NT2/D1 (cell line): Measurements from ENCODE around the gene KCTD2.

Source experiments
- DNase-seq: peaks from one replicate; pipeline ENCODE4 v3.0.0-alpha.2; 2011; ENCODE audit warnings: low read depth, low spot score
- H3K27me3 ChIP-seq: 2 replicates; pipeline ENCODE4 v1.6.0; 2011; ENCODE audit warnings: mild to moderate bottlenecking; ENCODE audit not compliant: insufficient read length, insufficient read depth
- H3K36me3 ChIP-seq: 2 replicates; pipeline ENCODE4 v1.6.1; 2011; ENCODE audit warnings: mild to moderate bottlenecking, low read length, mixed read lengths; ENCODE audit not compliant: insufficient read depth, insufficient read length
- H3K4me1 ChIP-seq: 2 replicates; pipeline ENCODE4 v1.5.1; 2011; ENCODE audit not compliant: insufficient read depth, insufficient read length
- H3K4me3 ChIP-seq: 2 replicates; pipeline ENCODE4 v1.5.1; 2011; ENCODE audit warnings: low read depth; ENCODE audit not compliant: insufficient read length
- H3K9ac ChIP-seq: 2 replicates; pipeline ENCODE4 v1.6.0; 2011; ENCODE audit warnings: low read depth; ENCODE audit not compliant: insufficient read length
- H3K9me3 ChIP-seq: 2 replicates; pipeline ENCODE4 v1.5.1; 2011; ENCODE audit warnings: mild to moderate bottlenecking, low read length; ENCODE audit not compliant: insufficient read depth
- SUZ12 ChIP-seq: IDR thresholded peaks from 2 replicates; pipeline ENCODE4 v1.6.1; 2011; ENCODE audit not compliant: insufficient read length, insufficient read depth; ENCODE audit errors: extremely low read depth
- YY1 ChIP-seq: IDR thresholded peaks from 2 replicates; pipeline ENCODE4 v1.6.1; 2011; ENCODE audit not compliant: insufficient read length, insufficient read depth
- ZNF274 ChIP-seq: IDR thresholded peaks from 2 replicates; pipeline ENCODE4 v1.6.1; 2011; ENCODE audit warnings: mild to moderate bottlenecking, low read depth, low read length

The KCTD2 gene

DNA sequence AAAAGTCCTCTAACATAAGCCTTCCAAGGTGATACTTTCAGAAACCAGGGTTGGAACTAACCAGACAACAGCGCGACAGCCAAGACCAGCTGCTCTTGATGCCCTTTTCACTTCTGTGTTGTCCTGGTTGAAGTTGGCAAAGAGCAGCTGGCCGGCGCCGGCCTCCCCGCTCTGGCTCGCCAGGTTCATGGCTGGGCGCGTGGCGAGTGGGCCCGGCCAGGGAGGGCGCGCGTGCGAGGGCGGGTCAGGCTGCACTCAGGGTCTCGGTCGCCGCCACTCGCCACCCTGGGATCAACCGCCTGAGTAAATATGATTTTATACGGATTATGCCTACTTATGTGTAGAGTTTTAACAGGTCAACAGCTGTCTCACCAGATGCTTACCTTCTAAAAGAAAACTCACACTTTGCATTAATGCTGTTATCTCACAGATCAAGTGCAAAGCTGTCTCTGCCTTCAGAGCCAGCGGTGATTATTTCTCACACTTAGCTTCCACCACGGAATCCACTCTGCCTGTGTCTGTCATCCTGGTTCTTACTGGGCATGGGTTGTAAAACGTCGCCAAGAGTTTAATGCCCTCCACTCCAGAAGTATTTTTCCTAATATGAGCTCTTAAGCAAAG, 13.5 kb downstream of the KCTD2 start:
- Histone ChIP-seq H3K4me1 (peaks cover 2% of the 10 kb centered on the region), H3K9ac (no peak overlapping the region), H3K36me3 (peaks cover 81% of the 10 kb centered on the region), H3K4me3 (no peak overlapping the region), H3K9me3 (no peaks in the 10 kb centered on the region), H3K27me3 (no peaks in the 10 kb centered on the region)
- no peak for DNase-seq
- TF ChIP-seq ZNF274 = no peak
- no peak for TF ChIP-seq YY1
- TF ChIP-seq SUZ12 = no peak

DNA sequence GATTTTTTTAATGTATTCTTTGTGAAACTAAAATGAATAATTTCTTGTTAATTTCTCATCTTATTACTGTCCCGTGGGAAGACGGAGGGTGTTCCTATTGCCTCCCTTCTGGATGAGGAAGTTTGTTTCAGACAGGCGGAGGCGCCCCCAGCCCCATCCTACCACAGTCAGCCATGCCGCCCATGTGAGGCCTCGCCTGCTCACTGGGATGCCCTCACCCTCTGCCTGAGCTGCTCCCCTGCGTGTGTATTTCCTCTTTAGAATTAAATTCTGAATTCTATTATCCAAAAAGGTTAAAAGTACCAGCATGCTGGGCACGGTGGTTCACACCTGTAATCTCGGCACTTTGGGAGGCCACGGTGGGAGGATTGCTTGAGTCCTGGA, 14.0 kb downstream of the KCTD2 start:
- no peak for DNase-seq
- H3K4me3 ChIP-seq = no peak overlapping the region
- peaks cover 78% of the 10 kb centered on the region for H3K36me3 ChIP-seq
- H3K9me3 ChIP-seq = no peaks in the 10 kb centered on the region
- H3K27me3 ChIP-seq = no peaks in the 10 kb centered on the region
- no peak for TF ChIP-seq SUZ12
- no peak for TF ChIP-seq YY1
- TF ChIP-seq ZNF274 = no peak
- H3K9ac ChIP-seq = no peak overlapping the region
- peaks cover 2% of the 10 kb centered on the region for H3K4me1 ChIP-seq

DNA sequence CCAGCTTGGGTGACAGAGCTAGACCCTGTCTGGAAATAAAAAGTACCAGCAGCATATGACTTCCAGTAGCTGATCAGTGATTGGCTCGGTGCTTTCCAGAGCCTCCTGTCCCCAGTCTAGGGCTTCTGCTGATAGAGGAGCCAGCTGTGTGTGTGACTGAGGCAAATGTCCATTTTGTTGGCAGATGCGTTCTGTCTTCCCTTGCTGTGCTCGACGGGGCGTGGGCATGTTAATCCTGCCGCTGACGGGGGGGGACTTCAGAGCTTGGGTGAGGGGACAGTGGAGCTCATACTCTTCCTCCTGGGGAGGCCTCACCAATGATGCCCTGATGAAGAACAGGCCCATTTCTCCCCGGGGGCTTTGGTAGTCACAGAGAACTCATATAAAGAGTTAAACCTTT, 14.6 kb downstream of the KCTD2 start:
- Histone ChIP-seq H3K9me3 (no peaks in the 10 kb centered on the region), H3K36me3 (peaks cover 72% of the 10 kb centered on the region), H3K4me1 (peaks cover 2% of the 10 kb centered on the region), H3K4me3 (no peak overlapping the region), H3K9ac (no peak overlapping the region), H3K27me3 (no peaks in the 10 kb centered on the region)
- TF ChIP-seq ZNF274 = no peak
- TF ChIP-seq SUZ12 = no peak
- TF ChIP-seq YY1 = no peak
- DNase-seq = no peak

DNA sequence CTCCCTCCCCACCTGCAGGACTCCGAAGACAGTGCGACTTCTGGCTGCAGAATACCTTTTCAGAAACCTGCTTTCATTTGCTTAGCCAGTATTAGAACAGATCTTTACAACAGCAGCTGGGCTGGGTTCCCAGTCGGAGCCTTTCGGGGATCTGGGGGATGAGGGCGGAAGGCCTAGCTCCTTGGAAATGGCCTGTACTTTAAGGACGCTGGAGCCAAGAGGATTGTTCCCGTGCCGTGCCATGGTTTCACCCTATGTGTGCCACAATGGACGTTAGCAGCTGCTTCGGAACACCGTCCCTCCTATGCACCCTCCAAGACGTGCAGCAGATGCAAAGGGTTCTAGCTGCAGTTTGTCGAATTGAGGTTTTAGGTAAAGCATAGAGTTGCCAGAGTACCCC, 16.2 kb downstream of the KCTD2 start:
- TF ChIP-seq ZNF274 = no peak
- no peak for TF ChIP-seq YY1
- no peak for TF ChIP-seq SUZ12
- Histone ChIP-seq H3K27me3 (no peaks in the 10 kb centered on the region), H3K9me3 (no peaks in the 10 kb centered on the region), H3K36me3 (peaks cover 66% of the 10 kb centered on the region), H3K4me3 (no peak overlapping the region), H3K4me1 (peaks cover 2% of the 10 kb centered on the region), H3K9ac (no peak overlapping the region)
- no peak for DNase-seq

DNA sequence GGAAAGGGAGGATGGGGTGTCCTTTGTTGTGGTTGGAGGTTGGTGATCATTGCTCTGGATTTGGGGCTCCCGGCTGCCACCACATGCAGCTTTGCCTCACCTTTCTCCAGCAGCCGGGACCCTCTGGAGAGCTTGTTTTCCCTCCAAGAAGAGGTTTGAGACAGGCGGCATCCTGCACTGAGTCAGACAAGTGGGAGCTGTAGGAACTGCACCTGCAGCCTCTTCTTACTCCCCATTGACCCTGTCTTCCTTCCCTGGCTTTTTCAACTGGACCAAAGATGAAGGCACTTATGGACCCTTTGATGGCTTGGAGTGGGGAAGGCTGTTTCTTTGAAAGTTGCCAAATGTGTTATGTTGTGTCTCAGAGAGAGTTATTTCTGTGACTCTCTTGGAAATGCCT, 16.6 kb downstream of the KCTD2 start:
- H3K36me3 ChIP-seq = peaks cover 66% of the 10 kb centered on the region

DNA sequence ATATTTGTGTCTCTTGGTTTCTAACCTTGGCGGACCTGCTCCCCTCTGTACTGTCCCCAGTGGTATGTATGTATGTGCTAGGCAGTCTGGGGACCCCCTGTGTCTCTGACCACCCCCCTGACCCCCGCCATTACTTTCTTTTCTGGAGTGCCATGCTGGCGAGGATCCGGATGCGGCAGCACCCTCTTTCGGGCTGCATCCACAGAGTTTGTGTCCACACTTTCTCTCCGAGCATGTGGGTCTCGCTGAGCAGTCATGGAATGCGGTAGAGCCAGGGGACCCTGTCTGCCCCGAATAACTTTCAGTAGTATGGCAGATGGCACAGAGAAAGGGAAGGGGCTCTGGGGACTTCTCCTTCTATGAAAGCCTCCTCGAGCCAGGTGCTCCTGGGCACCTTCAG, 17.0 kb downstream of the KCTD2 start:
- Histone ChIP-seq H3K4me3 (no peak overlapping the region), H3K9me3 (no peaks in the 10 kb centered on the region), H3K4me1 (peaks cover 2% of the 10 kb centered on the region), H3K36me3 (peaks cover 66% of the 10 kb centered on the region), H3K9ac (no peak overlapping the region), H3K27me3 (no peaks in the 10 kb centered on the region)
- TF ChIP-seq SUZ12 (no peak), ZNF274 (no peak), YY1 (no peak)
- no peak for DNase-seq

More for the DNA sequence above, 16.6 kb downstream of the KCTD2 start:
- TF ChIP-seq SUZ12 = no peak
- no peak for TF ChIP-seq YY1
- no peak for TF ChIP-seq ZNF274
- peaks cover 2% of the 10 kb centered on the region for H3K4me1 ChIP-seq
- H3K27me3 ChIP-seq = no peaks in the 10 kb centered on the region
- no peak for DNase-seq
- H3K4me3 ChIP-seq = no peak overlapping the region
- H3K9me3 ChIP-seq = no peaks in the 10 kb centered on the region
- H3K9ac ChIP-seq = no peak overlapping the region

DNA sequence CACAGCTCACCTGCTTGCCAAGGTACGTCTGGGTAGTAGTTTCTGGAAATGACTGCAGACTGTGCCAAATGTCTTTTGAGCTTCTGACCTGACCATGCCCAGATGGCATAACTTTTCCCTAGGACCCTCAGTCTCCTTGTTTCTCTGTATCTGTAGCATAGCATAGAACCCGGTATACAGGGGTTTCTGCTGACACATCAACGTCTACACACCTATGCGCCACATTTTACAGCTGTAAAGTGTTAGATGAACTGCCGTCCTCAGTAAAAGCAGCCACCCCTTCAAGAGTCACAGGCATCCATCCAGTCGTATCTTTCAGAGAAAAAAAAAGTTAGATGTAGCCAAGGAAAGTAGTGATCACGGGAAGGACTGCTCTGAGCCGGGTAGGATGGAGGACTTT, 17.4 kb downstream of the KCTD2 start:
- Histone ChIP-seq H3K9me3 (no peaks in the 10 kb centered on the region), H3K27me3 (no peaks in the 10 kb centered on the region), H3K4me1 (peaks cover 2% of the 10 kb centered on the region), H3K4me3 (no peak overlapping the region), H3K9ac (no peak overlapping the region), H3K36me3 (peaks cover 62% of the 10 kb centered on the region)
- TF ChIP-seq SUZ12 (no peak), YY1 (no peak), ZNF274 (no peak)
- DNase-seq = no peak
